ENCODE measurements around the gene MAP2K2. TPM values are rescaled to one million over a fixed set of nuclear protein-coding genes. Genes with fewer than 3 reads are reported as not detected.

The MAP2K2 gene
- total RNA-seq, 2 experiments from 2014 or later = 186 to 202 TPM

GRCh38 chr19:4081441-4082129, 42.3 kb downstream of the MAP2K2 start:
- no peaks in the 10 kb centered on the region for H3K27me3 Mint-ChIP-seq
- peaks cover 2% of the 10 kb centered on the region for H3K36me3 Mint-ChIP-seq (ENCODE audit: low read depth)
- no peak overlapping the region for H3K27ac Mint-ChIP-seq
- peaks cover 62% of the 10 kb centered on the region for H3K4me1 Mint-ChIP-seq
- no peak overlapping the region for H3K4me3 Mint-ChIP-seq
- CTCF ChIA-PET = interaction anchor here (0.6 to 0.8 kb wide), 3 partner anchors 10 to 300 kb away, joined by 4 to 5 read pairs (median 4); no protein-coding TSS in a partner anchor
- DNase-seq = no peak
- no peaks in the 10 kb centered on the region for H3K9me3 Mint-ChIP-seq
- POLR2A ChIA-PET = interaction anchor here (1.1 kb wide), 1 partner anchor 15 kb away, joined by 3 read pairs; the partner anchor contains the start of gene ZBTB7A

GRCh38 chr19:4080473-4080872, 43.4 kb downstream of the MAP2K2 start:
- Mint-ChIP-seq H3K9me3 (no peaks in the 10 kb centered on the region), H3K36me3 (ENCODE audit: low read depth) (no peaks in the 10 kb centered on the region), H3K27ac (no peak overlapping the region), H3K27me3 (no peaks in the 10 kb centered on the region), H3K4me3 (no peak overlapping the region), H3K4me1 (peaks cover 57% of the 10 kb centered on the region)
- DNase-seq = no peak
- CTCF ChIA-PET = no interaction called here
- POLR2A ChIA-PET = interaction anchor here (0.5 to 1.7 kb wide), 2 partner anchors 9 to 37 kb away, joined by 3 to 5 read pairs; no protein-coding TSS in a partner anchor

DNA sequence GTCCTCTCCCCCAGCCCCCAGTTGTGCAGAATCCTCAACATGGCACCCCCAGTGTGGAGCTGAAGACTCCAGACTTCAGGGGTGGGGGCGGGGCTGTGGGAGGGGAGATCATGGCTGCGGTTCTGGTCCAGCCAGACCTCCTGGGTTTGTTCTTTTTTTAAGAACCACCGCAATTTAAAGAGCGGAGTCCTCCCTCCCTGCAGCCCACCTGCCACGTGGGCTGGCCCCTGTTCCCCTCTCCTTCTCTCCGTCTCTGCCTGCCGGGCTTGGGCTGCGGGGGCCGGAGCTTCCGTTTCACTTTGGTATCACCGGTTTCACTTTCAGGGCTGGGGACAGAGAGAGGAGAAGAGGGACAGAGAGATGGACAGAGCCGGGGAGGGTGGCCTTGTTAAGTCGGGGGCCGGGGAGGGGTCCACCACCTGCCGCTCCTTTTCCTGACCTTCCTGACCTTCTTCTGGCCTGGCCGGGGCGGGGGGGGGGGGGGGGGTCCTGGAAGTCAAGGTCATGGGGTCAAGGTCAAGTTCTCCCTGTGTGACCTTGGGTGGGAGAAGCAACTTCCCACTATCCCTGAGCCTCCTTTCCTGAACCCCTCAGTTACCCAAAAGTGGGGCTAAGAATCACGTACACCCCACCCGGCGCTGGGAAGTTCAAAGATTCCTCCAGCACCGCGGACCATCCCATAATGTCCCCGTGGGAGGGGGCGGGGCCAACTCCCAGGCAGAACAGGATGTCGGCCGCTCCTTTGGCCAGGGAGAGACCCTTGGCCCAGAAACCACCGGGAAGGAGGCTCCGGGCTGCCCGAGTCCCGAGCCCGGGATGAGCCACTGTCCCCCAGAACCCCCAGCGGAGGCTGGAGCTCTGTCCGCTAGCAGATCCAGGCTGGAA, 45.9 kb downstream of the MAP2K2 start:
- H3K27ac Mint-ChIP-seq = peak overlapping the region; percentile 71
- ChIA-PET POLR2A (interaction anchor here (1.1 to 2.3 kb wide), 8 partner anchors 8 to 94 kb away, joined by 3 to 13 read pairs (median 5); partner anchors contain the start of genes EEF2 and ZBTB7A), CTCF (interaction anchor here (1.2 kb wide), 1 partner anchor 91 kb away, joined by 6 read pairs; no protein-coding TSS in a partner anchor)
- peak; percentile 66 for DNase-seq
- no peaks in the 10 kb centered on the region for H3K9me3 Mint-ChIP-seq
- no peaks in the 10 kb centered on the region for H3K27me3 Mint-ChIP-seq
- peaks cover 53% of the 10 kb centered on the region for H3K4me1 Mint-ChIP-seq
- H3K4me3 Mint-ChIP-seq = peak overlapping the region; percentile 58
- no peaks in the 10 kb centered on the region for H3K36me3 Mint-ChIP-seq (ENCODE audit: low read depth)

GRCh38 chr19:4077007-4077374, 46.9 kb downstream of the MAP2K2 start:
- ChIA-PET POLR2A (interaction anchor here (1.2 to 2.5 kb wide), 7 partner anchors 10 to 170 kb away, joined by 3 to 13 read pairs (median 5); partner anchors contain the start of genes YJU2 and ZBTB7A), CTCF (interaction anchor here (1.1 kb wide), 1 partner anchor 28 kb away, joined by 3 read pairs; no protein-coding TSS in a partner anchor)
- DNase-seq = no peak
- H3K36me3 Mint-ChIP-seq (ENCODE audit: low read depth) = no peaks in the 10 kb centered on the region
- H3K4me3 Mint-ChIP-seq = peak overlapping the region; percentile 21
- H3K9me3 Mint-ChIP-seq = no peaks in the 10 kb centered on the region
- H3K27ac Mint-ChIP-seq = peak overlapping the region; percentile 62
- no peaks in the 10 kb centered on the region for H3K27me3 Mint-ChIP-seq
- H3K4me1 Mint-ChIP-seq = peaks cover 47% of the 10 kb centered on the region

GRCh38 chr19:4075373-4075772, 48.5 kb downstream of the MAP2K2 start:
- H3K9me3 Mint-ChIP-seq = no peaks in the 10 kb centered on the region
- CTCF ChIA-PET = no interaction called here
- H3K27ac Mint-ChIP-seq = peak overlapping the region; percentile 78
- no peaks in the 10 kb centered on the region for H3K27me3 Mint-ChIP-seq
- POLR2A ChIA-PET = interaction anchor here (0.8 to 2.5 kb wide), 3 partner anchors 12 to 90 kb away, joined by 3 to 7 read pairs (median 5); partner anchors contain the start of gene EEF2
- no peaks in the 10 kb centered on the region for H3K36me3 Mint-ChIP-seq (ENCODE audit: low read depth)
- H3K4me3 Mint-ChIP-seq = peak overlapping the region; percentile 5
- H3K4me1 Mint-ChIP-seq = peaks cover 47% of the 10 kb centered on the region
- DNase-seq = peak; percentile 62

DNA sequence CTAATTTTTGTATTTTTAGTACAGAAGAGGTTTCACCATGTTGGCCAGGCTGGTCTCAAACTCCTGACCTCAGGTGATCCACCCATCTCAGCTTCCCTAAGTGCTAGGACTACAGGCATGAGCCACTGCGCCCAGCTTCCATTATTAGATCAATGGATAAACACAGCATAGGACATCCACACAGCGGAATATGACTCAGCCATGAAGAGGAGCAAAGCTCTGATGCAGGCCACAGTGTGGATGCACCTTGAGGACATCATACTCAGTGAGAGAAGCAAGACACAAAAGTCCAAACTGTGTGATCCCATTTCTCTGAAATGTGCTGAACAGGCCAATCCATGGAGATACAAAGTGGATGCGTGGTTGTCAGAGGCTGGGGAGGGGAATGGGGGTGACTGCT, 52.3 kb downstream of the MAP2K2 start:
- H3K27ac Mint-ChIP-seq = no peak overlapping the region
- ChIA-PET POLR2A (interaction anchor here (0.5 kb wide), 1 partner anchor 250 kb away, joined by 3 read pairs; no protein-coding TSS in a partner anchor), CTCF (no interaction called here)
- no peaks in the 10 kb centered on the region for H3K9me3 Mint-ChIP-seq
- H3K36me3 Mint-ChIP-seq (ENCODE audit: low read depth) = no peaks in the 10 kb centered on the region
- no peak overlapping the region for H3K4me3 Mint-ChIP-seq
- H3K27me3 Mint-ChIP-seq = no peaks in the 10 kb centered on the region
- no peak for DNase-seq
- peaks cover 43% of the 10 kb centered on the region for H3K4me1 Mint-ChIP-seq

- POLR2A ChIA-PET = interaction anchor here (1.1 to 2.5 kb wide), 4 partner anchors 9 to 46 kb away, joined by 4 to 9 read pairs (median 6); no protein-coding TSS in a partner anchor
- DNase-seq = peak; percentile 84
- peak overlapping the region; percentile 87 for H3K27ac Mint-ChIP-seq
- CTCF ChIA-PET = interaction anchor here (0.6 to 1.2 kb wide), 2 partner anchors 10 to 81 kb away, joined by 3 to 4 read pairs; no protein-coding TSS in a partner anchor
- H3K4me3 Mint-ChIP-seq = peak overlapping the region; percentile 78
- H3K4me1 Mint-ChIP-seq = peaks cover 27% of the 10 kb centered on the region
- no peaks in the 10 kb centered on the region for H3K36me3 Mint-ChIP-seq (ENCODE audit: low read depth)
- H3K9me3 Mint-ChIP-seq = no peaks in the 10 kb centered on the region
- no peaks in the 10 kb centered on the region for H3K27me3 Mint-ChIP-seq
Measured at GRCh38 chr19:4069331-4069959, 54.5 kb downstream of the MAP2K2 start.

- POLR2A ChIA-PET = interaction anchor here (1.5 to 2.8 kb wide), 3 partner anchors 10 to 36 kb away, joined by 5 to 23 read pairs (median 9); no protein-coding TSS in a partner anchor
- Mint-ChIP-seq H3K36me3 (ENCODE audit: low read depth) (peaks cover 7% of the 10 kb centered on the region), H3K4me3 (peak overlapping the region; percentile 78), H3K9me3 (no peaks in the 10 kb centered on the region), H3K27me3 (no peaks in the 10 kb centered on the region), H3K27ac (peak overlapping the region; percentile 87), H3K4me1 (peaks cover 28% of the 10 kb centered on the region)
- CTCF ChIA-PET = no interaction called here
- DNase-seq = no peak
Measured at GRCh38 chr19:4068047-4068966, 55.6 kb downstream of the MAP2K2 start.

GRCh38 chr19:4067396-4068046, 56.4 kb downstream of the MAP2K2 start:
- H3K4me3 Mint-ChIP-seq = peak overlapping the region; percentile 78
- CTCF ChIA-PET = no interaction called here
- DNase-seq = no peak
- H3K27ac Mint-ChIP-seq = peak overlapping the region; percentile 87
- no peaks in the 10 kb centered on the region for H3K27me3 Mint-ChIP-seq
- H3K9me3 Mint-ChIP-seq = no peaks in the 10 kb centered on the region
- peaks cover 12% of the 10 kb centered on the region for H3K36me3 Mint-ChIP-seq (ENCODE audit: low read depth)
- POLR2A ChIA-PET = interaction anchor here (0.7 to 2.8 kb wide), 5 partner anchors 22 to 36 kb away, joined by 3 to 23 read pairs (median 4); no protein-coding TSS in a partner anchor
- H3K4me1 Mint-ChIP-seq = peaks cover 34% of the 10 kb centered on the region

- Mint-ChIP-seq H3K27me3 (no peaks in the 10 kb centered on the region), H3K36me3 (ENCODE audit: low read depth) (peaks cover 14% of the 10 kb centered on the region), H3K27ac (peak within 1 kb of the TSS; percentile 85), H3K4me1 (peaks cover 41% of the 10 kb centered on the region), H3K9me3 (no peaks in the 10 kb centered on the region), H3K4me3 (peak within 1 kb of the TSS; percentile 83)
- peak; percentile 83 for DNase-seq
- CTCF ChIA-PET = no interaction called here
- POLR2A ChIA-PET = interaction anchor here (0.7 to 2.8 kb wide), 14 partner anchors 10 to 180 kb away, joined by 3 to 23 read pairs (median 4); partner anchors contain the start of genes EEF2 and YJU2
Measured at GRCh38 chr19:4066682-4067395, 57.1 kb downstream of the MAP2K2 start, which contains the start of gene ZBTB7A. Gene ZBTB7A (minus strand): TSS chr19:4066899. CDS start chr19:4055232, 11,667 bp downstream.

Measured in activated CD4-positive, alpha-beta memory T cell treated with anti-CD3 and anti-CD28 coated beads, Interleukin-2, amount 10 ng/mL, durations not matched to agents 7 days and 5 days (primary cell).